Type B pancreatic cell (in vitro differentiated cells): ENCODE results near the gene HAVCR2. TPM values are rescaled to one million over a fixed set of nuclear protein-coding genes. Genes with fewer than 3 reads are reported as not detected.

Experiments used
- DNase-seq: peaks from one replicate; pipeline ENCODE4 v3.0.0; 2021; ENCODE audit warnings: mixed read lengths; ENCODE audit not compliant: unreplicated experiment; ENCODE audit errors: extremely low spot score
- H3K27ac Mint-ChIP-seq: 2 replicates; pipeline ENCODE4 v1.8.0; 2021; ENCODE audit warnings: mild to moderate bottlenecking, mixed read lengths
- H3K27me3 Mint-ChIP-seq: 2 replicates; pipeline ENCODE4 v1.8.0; 2021; ENCODE audit warnings: mixed read lengths
- H3K36me3 Mint-ChIP-seq: 2 replicates; pipeline ENCODE4 v1.8.0; 2021; ENCODE audit warnings: mixed read lengths
- H3K4me1 Mint-ChIP-seq: one replicate; pipeline ENCODE4 v1.8.0; 2021; ENCODE audit warnings: mixed read lengths; ENCODE audit not compliant: unreplicated experiment
- H3K4me3 Mint-ChIP-seq: 2 replicates; pipeline ENCODE4 v1.8.0; 2021; ENCODE audit warnings: mild to moderate bottlenecking, mixed read lengths
- H3K9me3 Mint-ChIP-seq: 2 replicates; pipeline ENCODE4 v1.8.0; 2021; ENCODE audit warnings: mixed read lengths
- total RNA-seq: library from RNA; stranded (reverse); gene quantifications from 2 replicates; pipeline ENCODE4 v1.2.1, GENCODE V29; 2021; ENCODE audit warnings: low replicate concordance
- TF ChIP-seq, protein P1 (sequence below): fragments of 200-600 bp; sonication (generic); conservative IDR thresholded peaks from 2 replicates; pipeline ENCODE4 v1.5.0; 2021; ENCODE audit warnings: antibody characterized with exemption, mild to moderate bottlenecking

Gene HAVCR2
- total RNA-seq, 1 donor from 2014 or later, result 0.29 TPM

DNA sequence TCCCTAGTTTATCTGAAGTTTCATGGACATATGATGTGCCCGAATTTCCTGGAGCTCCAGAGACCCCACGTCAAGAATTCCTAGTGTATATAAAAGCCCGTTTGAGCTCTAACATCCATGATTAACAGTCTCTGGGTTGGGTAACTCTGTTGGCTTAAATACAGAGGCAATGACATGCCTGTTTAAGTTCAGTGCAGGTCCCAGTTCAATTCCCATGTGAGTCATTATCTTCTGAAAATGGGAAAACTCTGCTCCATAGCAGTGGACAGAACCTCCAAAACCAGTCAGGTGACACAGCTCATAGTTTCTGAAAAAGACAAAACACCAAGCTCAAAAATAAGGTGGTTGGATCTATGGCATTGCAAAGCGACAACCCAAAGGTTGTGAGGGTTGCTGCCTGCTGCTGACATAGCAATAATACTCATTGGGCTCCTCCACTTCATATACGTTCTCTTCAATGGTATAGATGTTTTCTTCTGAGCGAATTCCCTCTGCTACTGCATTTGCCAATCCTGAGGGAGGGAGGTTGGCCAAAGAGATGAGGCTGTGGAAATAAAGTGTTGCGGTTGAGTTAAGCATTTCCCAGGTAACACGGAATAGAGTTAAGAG lies 22.0 kb downstream of the HAVCR2 start:
- H3K4me1 Mint-ChIP-seq, result no peaks in the 10 kb centered on the region
- H3K27ac Mint-ChIP-seq, result no peak overlapping the region
- H3K9me3 Mint-ChIP-seq, result no peaks in the 10 kb centered on the region
- no peak for DNase-seq
- no peak overlapping the region for H3K4me3 Mint-ChIP-seq
- TF ChIP-seq, protein P1, sequence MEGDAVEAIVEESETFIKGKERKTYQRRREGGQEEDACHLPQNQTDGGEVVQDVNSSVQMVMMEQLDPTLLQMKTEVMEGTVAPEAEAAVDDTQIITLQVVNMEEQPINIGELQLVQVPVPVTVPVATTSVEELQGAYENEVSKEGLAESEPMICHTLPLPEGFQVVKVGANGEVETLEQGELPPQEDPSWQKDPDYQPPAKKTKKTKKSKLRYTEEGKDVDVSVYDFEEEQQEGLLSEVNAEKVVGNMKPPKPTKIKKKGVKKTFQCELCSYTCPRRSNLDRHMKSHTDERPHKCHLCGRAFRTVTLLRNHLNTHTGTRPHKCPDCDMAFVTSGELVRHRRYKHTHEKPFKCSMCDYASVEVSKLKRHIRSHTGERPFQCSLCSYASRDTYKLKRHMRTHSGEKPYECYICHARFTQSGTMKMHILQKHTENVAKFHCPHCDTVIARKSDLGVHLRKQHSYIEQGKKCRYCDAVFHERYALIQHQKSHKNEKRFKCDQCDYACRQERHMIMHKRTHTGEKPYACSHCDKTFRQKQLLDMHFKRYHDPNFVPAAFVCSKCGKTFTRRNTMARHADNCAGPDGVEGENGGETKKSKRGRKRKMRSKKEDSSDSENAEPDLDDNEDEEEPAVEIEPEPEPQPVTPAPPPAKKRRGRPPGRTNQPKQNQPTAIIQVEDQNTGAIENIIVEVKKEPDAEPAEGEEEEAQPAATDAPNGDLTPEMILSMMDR, result no peak
- H3K27me3 Mint-ChIP-seq, result no peaks in the 10 kb centered on the region
- no peaks in the 10 kb centered on the region for H3K36me3 Mint-ChIP-seq

DNA sequence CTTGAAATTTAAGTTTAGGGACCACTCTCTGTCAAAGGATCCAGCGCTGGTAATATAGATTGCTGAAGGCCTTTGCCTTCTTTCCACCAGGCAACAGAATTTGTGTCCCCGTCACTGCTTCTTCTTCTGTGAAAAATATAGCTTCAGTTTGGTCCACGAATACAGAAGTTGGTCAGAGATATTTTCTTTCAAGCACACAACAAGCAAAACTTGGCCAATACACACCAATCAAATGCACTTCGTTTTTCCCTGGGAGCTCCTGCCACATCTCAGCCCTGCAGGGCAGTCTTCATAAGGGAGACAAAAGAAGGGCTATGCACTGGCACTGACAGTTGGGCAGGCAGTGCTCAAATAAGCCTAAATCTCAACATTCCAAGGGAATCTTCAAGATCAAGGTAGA lies 22.9 kb downstream of the HAVCR2 start:
- H3K27me3 Mint-ChIP-seq, result no peaks in the 10 kb centered on the region
- H3K4me1 Mint-ChIP-seq, result no peaks in the 10 kb centered on the region
- H3K36me3 Mint-ChIP-seq, result no peaks in the 10 kb centered on the region
- no peak for DNase-seq
- no peaks in the 10 kb centered on the region for H3K9me3 Mint-ChIP-seq
- TF ChIP-seq, protein P1, result no peak
- no peak overlapping the region for H3K27ac Mint-ChIP-seq
- no peak overlapping the region for H3K4me3 Mint-ChIP-seq

DNA sequence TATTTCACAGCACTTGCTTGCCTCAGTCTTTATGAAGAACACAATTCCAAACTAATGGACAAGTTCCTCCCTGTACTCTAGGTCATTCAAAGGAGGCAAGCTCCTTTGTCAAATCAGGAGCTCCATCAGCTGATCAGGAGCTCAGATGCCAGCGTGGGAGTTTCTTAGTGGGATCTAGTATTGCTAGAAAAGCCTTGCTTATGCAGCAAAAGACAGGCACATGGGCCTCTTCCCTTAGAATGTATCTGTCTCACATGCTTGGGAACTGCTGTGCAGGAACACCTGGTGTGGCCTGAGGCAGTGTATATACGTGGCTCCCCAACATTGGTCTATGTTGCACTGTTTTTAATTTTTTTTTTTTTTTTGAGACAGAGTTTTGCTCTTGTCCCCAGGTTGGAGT lies 28.6 kb downstream of the HAVCR2 start:
- TF ChIP-seq, protein P1, result no peak
- no peaks in the 10 kb centered on the region for H3K4me1 Mint-ChIP-seq
- no peaks in the 10 kb centered on the region for H3K9me3 Mint-ChIP-seq
- no peaks in the 10 kb centered on the region for H3K36me3 Mint-ChIP-seq
- no peak overlapping the region for H3K4me3 Mint-ChIP-seq
- no peaks in the 10 kb centered on the region for H3K27me3 Mint-ChIP-seq
- no peak overlapping the region for H3K27ac Mint-ChIP-seq
- no peak for DNase-seq

DNA sequence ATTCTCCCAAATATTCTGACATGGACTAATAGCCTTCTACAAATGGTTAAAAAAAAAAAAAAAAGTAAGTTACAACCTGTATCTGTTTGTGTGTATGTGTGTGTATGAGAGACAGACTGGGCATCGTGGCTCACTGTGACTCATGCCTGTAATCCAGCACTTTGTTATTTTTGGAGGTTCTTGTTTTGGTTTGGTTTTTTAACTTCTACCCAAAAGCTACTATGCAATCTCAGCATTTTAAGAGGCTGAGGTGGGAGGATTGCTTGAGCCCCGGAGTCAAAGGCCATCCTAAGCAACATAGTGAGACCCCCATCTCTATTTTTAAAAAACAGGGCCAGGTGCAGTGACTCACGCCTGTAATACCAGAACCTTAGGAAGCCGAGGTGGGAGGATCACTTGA lies 32.3 kb downstream of the HAVCR2 start:
- H3K27me3 Mint-ChIP-seq, result no peaks in the 10 kb centered on the region

DNA sequence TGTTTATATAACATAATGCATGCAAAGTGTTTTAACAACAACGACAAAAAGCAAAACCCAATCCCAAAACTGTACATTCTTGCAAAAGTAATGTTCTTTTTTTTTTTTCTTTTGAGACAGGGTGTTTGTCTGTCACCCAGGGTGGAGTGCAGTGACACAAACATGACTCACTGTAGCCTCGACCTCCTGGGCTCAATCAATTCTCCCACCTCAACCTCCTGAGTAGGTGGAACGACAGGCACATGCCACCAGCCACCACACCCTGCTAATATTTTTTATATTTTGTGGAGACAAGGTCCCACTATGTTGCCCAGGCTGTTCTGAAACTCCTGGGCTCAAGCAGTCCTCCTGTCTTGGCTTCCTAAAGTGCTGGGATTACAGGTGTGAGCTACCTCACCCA lies 36.3 kb downstream of the HAVCR2 start:
- no peaks in the 10 kb centered on the region for H3K4me1 Mint-ChIP-seq
- no peaks in the 10 kb centered on the region for H3K27me3 Mint-ChIP-seq
- no peaks in the 10 kb centered on the region for H3K36me3 Mint-ChIP-seq
- H3K27ac Mint-ChIP-seq, result no peak overlapping the region
- no peak overlapping the region for H3K4me3 Mint-ChIP-seq
- no peak for DNase-seq
- no peaks in the 10 kb centered on the region for H3K9me3 Mint-ChIP-seq
- TF ChIP-seq, protein P1, result no peak

More for the DNA sequence above, 32.3 kb downstream of the HAVCR2 start:
- Mint-ChIP-seq H3K27ac (no peak overlapping the region), H3K36me3 (no peaks in the 10 kb centered on the region), H3K4me1 (no peaks in the 10 kb centered on the region), H3K4me3 (no peak overlapping the region), H3K9me3 (no peaks in the 10 kb centered on the region)
- TF ChIP-seq, protein P1, result no peak
- DNase-seq, result no peak

DNA sequence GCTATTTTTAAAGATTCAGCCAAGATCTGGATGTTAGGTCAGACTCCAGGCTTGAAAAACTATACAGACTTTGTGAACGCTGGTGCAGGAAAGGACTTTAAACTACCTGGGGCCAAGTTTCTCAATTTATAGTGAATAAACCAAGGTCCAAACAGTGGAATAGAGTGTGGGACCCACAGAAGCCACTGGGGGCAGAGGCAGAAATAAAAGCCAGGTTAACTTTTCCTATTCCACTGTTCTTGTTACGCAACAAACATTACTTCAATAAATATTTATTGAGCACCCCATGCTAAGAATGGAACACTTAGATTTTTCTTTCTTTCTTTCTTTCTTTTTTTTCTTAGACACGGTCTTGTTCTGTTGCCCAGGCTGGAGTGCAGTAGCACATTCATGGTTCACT lies 38.9 kb downstream of the HAVCR2 start:
- Mint-ChIP-seq H3K9me3 (no peaks in the 10 kb centered on the region), H3K27me3 (no peaks in the 10 kb centered on the region), H3K27ac (no peak overlapping the region), H3K4me3 (no peak overlapping the region), H3K4me1 (no peaks in the 10 kb centered on the region), H3K36me3 (no peaks in the 10 kb centered on the region)
- TF ChIP-seq, protein P1, result peak; percentile 37
- no peak for DNase-seq
